ENCODE measurements around the gene CD93. TPM values are rescaled to one million over a fixed set of nuclear protein-coding genes. Genes with fewer than 3 reads are reported as not detected.

CD93 gene
- total RNA-seq, 1 donor from 2014 or later: 0.02 TPM

DNA sequence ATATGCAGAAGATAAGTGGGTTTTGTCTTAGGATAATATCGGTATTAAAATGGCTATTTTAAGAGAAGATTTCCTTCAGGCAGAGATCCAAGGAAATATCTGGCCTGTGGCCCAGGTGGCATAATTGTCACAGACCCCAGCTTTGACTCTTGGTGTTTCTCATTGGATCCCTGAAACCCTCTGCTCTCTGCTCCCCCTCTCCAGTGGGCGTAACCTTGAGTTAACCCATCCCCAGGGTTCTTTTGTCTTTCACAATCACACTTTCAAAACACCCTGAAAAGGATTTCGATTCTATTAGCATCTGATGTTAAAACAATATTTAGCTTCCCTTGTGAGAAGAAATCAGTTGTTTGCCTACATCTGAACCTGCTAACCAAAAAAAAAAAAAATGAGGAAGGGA, 43.9 kb downstream of the CD93 start:
- Histone ChIP-seq H3K79me2 (ENCODE audit: insufficient read depth, low read length) (no peaks in the 10 kb centered on the region), H3K27me3 (ENCODE audit: insufficient read depth, low read length) (peaks cover 26% of the 10 kb centered on the region)
- no peak for FAIRE-seq

DNA sequence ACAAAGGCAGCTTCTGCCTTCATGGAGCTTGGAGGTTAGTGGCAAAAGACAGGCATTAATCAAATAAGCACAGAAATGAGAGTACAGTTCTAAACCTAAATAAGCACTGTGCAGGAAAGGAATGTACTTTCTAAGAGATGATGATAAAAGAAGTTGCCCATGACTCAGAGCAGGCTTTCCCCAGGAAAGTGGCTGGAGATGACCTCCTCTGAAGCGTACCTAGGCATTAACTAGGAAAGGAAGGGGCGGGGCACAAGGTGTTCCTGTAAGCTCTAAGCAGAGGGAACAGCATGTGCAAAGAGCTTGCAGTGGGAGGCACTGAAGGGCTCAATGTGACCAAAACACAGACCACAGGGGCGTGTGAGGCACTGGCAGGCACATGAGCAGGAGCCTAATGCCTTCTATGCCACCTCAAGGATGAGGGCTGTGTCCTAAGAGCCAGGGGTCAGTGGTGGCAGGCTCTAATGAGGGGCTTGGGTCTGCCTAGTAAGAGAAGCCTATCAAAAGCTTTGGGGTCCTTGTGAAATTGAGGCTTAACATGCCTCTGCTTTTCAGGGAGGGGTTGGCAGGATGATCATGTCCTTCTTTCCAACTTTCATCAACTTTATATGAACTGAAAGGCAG, 46.1 kb downstream of the CD93 start:
- Histone ChIP-seq H2AFZ (ENCODE audit: low read depth, low read length) (no peak overlapping the region), H3K36me3 (ENCODE audit: insufficient read depth, low read length) (no peaks in the 10 kb centered on the region), H3K27ac (ENCODE audit: low read depth, low read length) (no peak overlapping the region), H3K4me1 (ENCODE audit: insufficient read depth, low read length) (no peaks in the 10 kb centered on the region), H3K9ac (ENCODE audit: low read length) (no peak overlapping the region), H4K20me1 (ENCODE audit: insufficient read depth, low read length) (no peaks in the 10 kb centered on the region), H3K9me3 (ENCODE audit: insufficient read depth, low read depth, low read length) (no peaks in the 10 kb centered on the region), H3K79me2 (ENCODE audit: insufficient read depth, low read length) (no peaks in the 10 kb centered on the region), H3K4me3 (ENCODE audit: insufficient read depth, low read depth, low read length) (no peak overlapping the region), H3K4me2 (ENCODE audit: low read length) (no peak overlapping the region), H3K27me3 (ENCODE audit: insufficient read depth, low read length) (peaks cover 19% of the 10 kb centered on the region)
- Mint-ChIP-seq H3K4me1 (ENCODE audit: low read depth, unreplicated experiment) (peaks cover 15% of the 10 kb centered on the region), H3K9me3 (ENCODE audit: unreplicated experiment) (peaks cover 4% of the 10 kb centered on the region), H3K27ac (ENCODE audit: unreplicated experiment) (peak overlapping the region; percentile 50), H3K36me3 (ENCODE audit: low read depth, unreplicated experiment) (peaks cover 3% of the 10 kb centered on the region), H3K4me3 (ENCODE audit: unreplicated experiment) (no peak overlapping the region), H3K27me3 (ENCODE audit: low read depth, unreplicated experiment) (peaks cover 61% of the 10 kb centered on the region)
- DNase-seq (ENCODE audit: low read depth) (no peak), FAIRE-seq (no peak)
- TF ChIP-seq EZH2 (IDR thresholded peaks at IDR 0.05; ENCODE audit: insufficient read depth, low read length): no peak
- TF ChIP-seq, protein P1, sequence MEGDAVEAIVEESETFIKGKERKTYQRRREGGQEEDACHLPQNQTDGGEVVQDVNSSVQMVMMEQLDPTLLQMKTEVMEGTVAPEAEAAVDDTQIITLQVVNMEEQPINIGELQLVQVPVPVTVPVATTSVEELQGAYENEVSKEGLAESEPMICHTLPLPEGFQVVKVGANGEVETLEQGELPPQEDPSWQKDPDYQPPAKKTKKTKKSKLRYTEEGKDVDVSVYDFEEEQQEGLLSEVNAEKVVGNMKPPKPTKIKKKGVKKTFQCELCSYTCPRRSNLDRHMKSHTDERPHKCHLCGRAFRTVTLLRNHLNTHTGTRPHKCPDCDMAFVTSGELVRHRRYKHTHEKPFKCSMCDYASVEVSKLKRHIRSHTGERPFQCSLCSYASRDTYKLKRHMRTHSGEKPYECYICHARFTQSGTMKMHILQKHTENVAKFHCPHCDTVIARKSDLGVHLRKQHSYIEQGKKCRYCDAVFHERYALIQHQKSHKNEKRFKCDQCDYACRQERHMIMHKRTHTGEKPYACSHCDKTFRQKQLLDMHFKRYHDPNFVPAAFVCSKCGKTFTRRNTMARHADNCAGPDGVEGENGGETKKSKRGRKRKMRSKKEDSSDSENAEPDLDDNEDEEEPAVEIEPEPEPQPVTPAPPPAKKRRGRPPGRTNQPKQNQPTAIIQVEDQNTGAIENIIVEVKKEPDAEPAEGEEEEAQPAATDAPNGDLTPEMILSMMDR (IDR thresholded peaks at IDR 0.05; ENCODE audit: insufficient read depth, low read depth, low read length): no peak

More for the DNA sequence above, 43.9 kb downstream of the CD93 start:
- TF ChIP-seq, protein P1 (IDR thresholded peaks at IDR 0.05; ENCODE audit: insufficient read depth, low read depth, low read length): no peak
- TF ChIP-seq EZH2 (IDR thresholded peaks at IDR 0.05; ENCODE audit: insufficient read depth, low read length): no peak
- H3K4me1 Mint-ChIP-seq (ENCODE audit: low read depth, unreplicated experiment): peaks cover 15% of the 10 kb centered on the region
- H3K4me2 ChIP-seq (ENCODE audit: low read length): no peak overlapping the region
- H3K9me3 ChIP-seq (ENCODE audit: insufficient read depth, low read depth, low read length): no peaks in the 10 kb centered on the region
- no peak overlapping the region for H3K4me3 Mint-ChIP-seq (ENCODE audit: unreplicated experiment)
- peaks cover 1% of the 10 kb centered on the region for H3K9me3 Mint-ChIP-seq (ENCODE audit: unreplicated experiment)
- H3K36me3 Mint-ChIP-seq (ENCODE audit: low read depth, unreplicated experiment): peaks cover 3% of the 10 kb centered on the region
- H3K27me3 Mint-ChIP-seq (ENCODE audit: low read depth, unreplicated experiment): peaks cover 50% of the 10 kb centered on the region
- H3K27ac ChIP-seq (ENCODE audit: low read depth, low read length): no peak overlapping the region
- H3K4me1 ChIP-seq (ENCODE audit: insufficient read depth, low read length): no peaks in the 10 kb centered on the region
- H3K9ac ChIP-seq (ENCODE audit: low read length): no peak overlapping the region
- H3K4me3 ChIP-seq (ENCODE audit: insufficient read depth, low read depth, low read length): no peak overlapping the region
- no peak for DNase-seq (ENCODE audit: low read depth)
- no peak overlapping the region for H3K27ac Mint-ChIP-seq (ENCODE audit: unreplicated experiment)
- no peaks in the 10 kb centered on the region for H4K20me1 ChIP-seq (ENCODE audit: insufficient read depth, low read length)
- H3K36me3 ChIP-seq (ENCODE audit: insufficient read depth, low read length): no peaks in the 10 kb centered on the region
- H2AFZ ChIP-seq (ENCODE audit: low read depth, low read length): no peak overlapping the region

DNA sequence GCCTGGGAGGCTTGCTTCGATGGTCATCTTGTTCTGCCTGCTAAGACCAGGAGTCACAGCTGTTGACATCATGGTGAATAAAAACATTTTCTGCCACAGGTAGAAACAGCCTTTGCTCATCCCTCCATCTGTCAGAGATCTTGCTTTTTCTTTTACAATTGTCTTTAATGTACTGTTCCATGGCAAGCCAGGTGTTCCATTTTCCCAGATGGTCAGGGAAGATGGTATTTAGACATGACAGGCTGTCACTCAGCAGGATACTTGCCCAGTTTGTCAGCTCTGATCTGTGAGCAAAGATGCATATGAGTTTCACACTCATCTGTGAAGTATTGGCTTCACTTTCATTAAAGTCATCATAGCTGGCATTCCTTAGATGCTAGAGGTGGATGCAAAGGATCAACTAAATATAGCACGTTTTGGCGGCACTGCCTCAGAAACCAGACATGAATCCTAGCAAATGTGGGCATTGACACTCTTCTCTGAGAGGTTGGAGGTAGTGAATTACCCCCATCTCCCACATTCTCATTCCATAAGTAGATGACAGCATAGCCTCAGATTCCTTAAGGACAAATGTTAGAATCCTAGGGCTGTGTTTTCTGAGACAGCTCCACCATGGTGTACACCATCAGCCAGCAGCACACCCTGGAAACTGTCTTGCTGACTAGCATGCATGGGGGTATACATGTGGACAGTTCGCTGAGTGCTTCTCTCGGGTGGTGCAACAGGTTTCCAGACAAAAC, 46.8 kb downstream of the CD93 start:
- no peak for FAIRE-seq
- Histone ChIP-seq H3K4me1 (ENCODE audit: insufficient read depth, low read length) (no peaks in the 10 kb centered on the region), H3K9me3 (ENCODE audit: insufficient read depth, low read depth, low read length) (no peaks in the 10 kb centered on the region), H3K9ac (ENCODE audit: low read length) (no peak overlapping the region), H3K79me2 (ENCODE audit: insufficient read depth, low read length) (no peaks in the 10 kb centered on the region), H3K36me3 (ENCODE audit: insufficient read depth, low read length) (no peaks in the 10 kb centered on the region), H3K27me3 (ENCODE audit: insufficient read depth, low read length) (peaks cover 20% of the 10 kb centered on the region), H3K27ac (ENCODE audit: low read depth, low read length) (no peak overlapping the region), H3K4me2 (ENCODE audit: low read length) (no peak overlapping the region), H2AFZ (ENCODE audit: low read depth, low read length) (no peak overlapping the region), H4K20me1 (ENCODE audit: insufficient read depth, low read length) (no peaks in the 10 kb centered on the region), H3K4me3 (ENCODE audit: insufficient read depth, low read depth, low read length) (no peak overlapping the region)
- peaks cover 15% of the 10 kb centered on the region for H3K4me1 Mint-ChIP-seq (ENCODE audit: low read depth, unreplicated experiment)
- peaks cover 4% of the 10 kb centered on the region for H3K9me3 Mint-ChIP-seq (ENCODE audit: unreplicated experiment)
- peaks cover 61% of the 10 kb centered on the region for H3K27me3 Mint-ChIP-seq (ENCODE audit: low read depth, unreplicated experiment)
- H3K36me3 Mint-ChIP-seq (ENCODE audit: low read depth, unreplicated experiment): peaks cover 3% of the 10 kb centered on the region
- no peak overlapping the region for H3K4me3 Mint-ChIP-seq (ENCODE audit: unreplicated experiment)
- H3K27ac Mint-ChIP-seq (ENCODE audit: unreplicated experiment): peak overlapping the region; percentile 50
- TF ChIP-seq, protein P1 (IDR thresholded peaks at IDR 0.05; ENCODE audit: insufficient read depth, low read depth, low read length): no peak
- TF ChIP-seq EZH2 (IDR thresholded peaks at IDR 0.05; ENCODE audit: insufficient read depth, low read length): no peak
- no peak for DNase-seq (ENCODE audit: low read depth)

All from astrocyte (in vitro differentiated cells and primary cell).